NCI-H1694 (cell line): ENCODE results near the gene AAK1.
"Not testable (repeated sequence)": the region's sequence is repeated elsewhere in the genome, so short reads cannot be mapped to it uniquely, and the experiment has no call there.

Experiments
- DNase-seq: peaks from one replicate; lab custom pipeline; 2025; lab: John Stamatoyannopoulos, UW

Gene AAK1

GRCh38 chr2:69572641-69573040, 70.9 kb downstream of the AAK1 start:
- DNase-seq: no peak

- no peak for DNase-seq
Measured at GRCh38 chr2:69571189-69571588, 72.3 kb downstream of the AAK1 start.

GRCh38 chr2:69570474-69570873, 73.1 kb downstream of the AAK1 start:
- no peak for DNase-seq

GRCh38 chr2:69567909-69568300, 75.6 kb downstream of the AAK1 start:
- no peak for DNase-seq

- no peak for DNase-seq
Measured at GRCh38 chr2:69567157-69567908, 76.2 kb downstream of the AAK1 start.

GRCh38 chr2:69566669-69567068, 76.9 kb downstream of the AAK1 start:
- no peak for DNase-seq

- peak; percentile 47 for DNase-seq
Measured at GRCh38 chr2:69565431-69565839, 78.1 kb downstream of the AAK1 start.

GRCh38 chr2:69564604-69565003, 78.9 kb downstream of the AAK1 start:
- DNase-seq: no peak

- DNase-seq: no peak
Measured at GRCh38 chr2:69563021-69563420, 80.5 kb downstream of the AAK1 start.

GRCh38 chr2:69561101-69561500, 82.4 kb downstream of the AAK1 start:
- DNase-seq: no peak

- DNase-seq: no peak
Measured at GRCh38 chr2:69560147-69560482, 83.4 kb downstream of the AAK1 start.

GRCh38 chr2:69559442-69560146, 83.9 kb downstream of the AAK1 start:
- no peak for DNase-seq

GRCh38 chr2:69556008-69556407, 87.5 kb downstream of the AAK1 start:
- no peak for DNase-seq

GRCh38 chr2:69554981-69555380, 88.6 kb downstream of the AAK1 start:
- no peak for DNase-seq

- DNase-seq: no peak
Measured at GRCh38 chr2:69554568-69554967, 89.0 kb downstream of the AAK1 start.

GRCh38 chr2:69553991-69554390, 89.5 kb downstream of the AAK1 start:
- no peak for DNase-seq

- not testable (repeated sequence) for DNase-seq
Measured at GRCh38 chr2:69550511-69550910, 93.0 kb downstream of the AAK1 start.

- DNase-seq: no peak
Measured at GRCh38 chr2:69549421-69549820, 94.1 kb downstream of the AAK1 start.

GRCh38 chr2:69547984-69548715, 95.4 kb downstream of the AAK1 start:
- no peak for DNase-seq

GRCh38 chr2:69546646-69547045, 96.9 kb downstream of the AAK1 start:
- DNase-seq: no peak

- no peak for DNase-seq
Measured at GRCh38 chr2:69545477-69545932, 98.0 kb downstream of the AAK1 start.

- no peak for DNase-seq
Measured at GRCh38 chr2:69544951-69545350, 98.6 kb downstream of the AAK1 start.

- no peak for DNase-seq
Measured at GRCh38 chr2:69539549-69539908, 104.0 kb downstream of the AAK1 start.
